GM23338 (cell line): Measurements from ENCODE around the gene CNOT4. TPM values are rescaled to one million over a fixed set of nuclear protein-coding genes. Genes with fewer than 3 reads are reported as not detected.

Source experiments
- ATAC-seq: fragments of 200-7000 bp; cut with Tn5 transposase; 3 replicates; pipeline ENCODE4 v1.9.1; 2020
- DNase-seq: peaks from one replicate; pipeline ENCODE4 v3.0.0-alpha.2; 2015; ENCODE audit warnings: low spot score
- H2AFZ ChIP-seq: fragments of 200-600 bp; sonication (generic); 2 replicates; pipeline ENCODE4 v1.8.0; 2016; ENCODE audit warnings: antibody characterized with exemption, mild to moderate bottlenecking, moderate library complexity
- H3F3A ChIP-seq: fragments of 200-600 bp; sonication (generic); replicated peaks from 2 replicates; pipeline ENCODE4 v1.8.0; 2017; ENCODE audit warnings: antibody characterized with exemption, mixed run types, low read depth
- H3K27ac ChIP-seq: fragments of 200-600 bp; sonication (generic); 2 replicates; pipeline ENCODE4 v1.6.1; 2016; ENCODE audit warnings: low read depth
- H3K27me3 ChIP-seq: fragments of 200-600 bp; sonication (generic); 2 replicates; pipeline ENCODE4 v1.8.0; 2016; ENCODE audit warnings: mild to moderate bottlenecking, mixed run types, moderate library complexity; ENCODE audit not compliant: insufficient read depth
- H3K36me3 ChIP-seq: fragments of 200-600 bp; sonication (generic); 2 replicates; pipeline ENCODE4 v1.8.0; 2016; ENCODE audit warnings: mild to moderate bottlenecking; ENCODE audit not compliant: insufficient read depth
- H3K4me1 ChIP-seq: fragments of 200-600 bp; sonication (generic); 2 replicates; pipeline ENCODE4 v1.8.0; 2016; ENCODE audit warnings: mild to moderate bottlenecking, moderate library complexity; ENCODE audit not compliant: insufficient read depth
- H3K4me2 ChIP-seq: fragments of 200-600 bp; sonication (generic); 2 replicates; pipeline ENCODE4 v1.7.1; 2017; ENCODE audit warnings: mixed run types
- H3K4me3 ChIP-seq: fragments of 200-600 bp; sonication (generic); 2 replicates; pipeline ENCODE4 v1.6.1; 2016; ENCODE audit warnings: mixed run types
- H3K79me2 ChIP-seq: fragments of 200-600 bp; sonication (generic); replicated peaks from 2 replicates; pipeline ENCODE4 v1.8.0; 2017; ENCODE audit warnings: mild to moderate bottlenecking; ENCODE audit not compliant: insufficient read depth
- H3K9me2 ChIP-seq: fragments of 200-600 bp; sonication (generic); 2 replicates; pipeline ENCODE4 v1.8.0; 2017; ENCODE audit not compliant: insufficient read depth
- H4K20me1 ChIP-seq: fragments of 200-600 bp; sonication (generic); replicated peaks from 2 replicates; pipeline ENCODE4 v1.8.0; 2017; ENCODE audit warnings: mild to moderate bottlenecking; ENCODE audit not compliant: insufficient read depth
- H3K27ac Mint-ChIP-seq: 2 replicates; pipeline ENCODE4 v1.8.0; 2020; ENCODE audit warnings: inconsistent platforms, mild to moderate bottlenecking, moderate library complexity, mixed read lengths
- H3K27me3 Mint-ChIP-seq: 3 replicates; pipeline ENCODE4 v1.8.0; 2022; ENCODE audit warnings: low read depth, mild to moderate bottlenecking, moderate library complexity, mixed read lengths, inconsistent platforms; ENCODE audit not compliant: insufficient read depth, poor library complexity
- H3K36me3 Mint-ChIP-seq: 3 replicates; pipeline ENCODE4 v1.8.0; 2021; ENCODE audit warnings: low read depth, mild to moderate bottlenecking, inconsistent platforms, moderate library complexity, mixed read lengths
- H3K4me1 Mint-ChIP-seq: 3 replicates; pipeline ENCODE4 v1.8.0; 2020; ENCODE audit warnings: mild to moderate bottlenecking, inconsistent platforms, mixed read lengths
- H3K4me3 Mint-ChIP-seq: 3 replicates; pipeline ENCODE4 v1.8.0; 2021; ENCODE audit warnings: moderate library complexity, mild to moderate bottlenecking, inconsistent platforms, mixed read lengths
- H3K9me3 Mint-ChIP-seq: 3 replicates; pipeline ENCODE4 v1.8.0; 2020; ENCODE audit warnings: moderate library complexity, mild to moderate bottlenecking, inconsistent platforms, mixed read lengths
- ZNF331 ChIP-seq: fragments of 250-450 bp; sonication (Bioruptor Pico); IDR thresholded peaks from 2 replicates; pipeline ENCODE4 v1.5.0; 2020; ENCODE audit warnings: low read depth, mild to moderate bottlenecking, moderate library complexity
- ZNF462 ChIP-seq: fragments of 250-450 bp; sonication (Bioruptor Pico); IDR thresholded peaks from 2 replicates; pipeline ENCODE4 v1.5.0; 2020; ENCODE audit warnings: mild to moderate bottlenecking, moderate library complexity
- polyA plus RNA-seq: library from polyadenylated mRNA; unstranded; fragments of >200 nt; fragmentation: Nextera tagmentation; extraction: Ambion mirVana; gene quantifications from 2 replicates; pipeline ENCODE4 v1.2.1, GENCODE V29; 2016
- total RNA-seq: library from RNA; depleted of rRNA; stranded (reverse); fragments of >200 nt; shearing (Covaris generic); gene quantifications from 2 replicates; pipeline ENCODE4 v1.2.3, GENCODE V29; 2014
- TF ChIP-seq, protein P1 (sequence below), 2 experiments: fragments of 200-600 bp in 1 of 2; sonication (generic) in 1 of 2; conservative IDR thresholded peaks; 2 replicates each; pipeline versions ENCODE4 v1.5.1 to v1.6.1; 2016 to 2017; ENCODE audit warnings: antibody characterized with exemption in 2 of 2, low read depth in 2 of 2, mild to moderate bottlenecking in 2 of 2, moderate library complexity in 1 of 2

CNOT4 gene
- total and polyA plus RNA-seq, 2 experiments from 2014 or later: 18.9 to 26.2 TPM

DNA sequence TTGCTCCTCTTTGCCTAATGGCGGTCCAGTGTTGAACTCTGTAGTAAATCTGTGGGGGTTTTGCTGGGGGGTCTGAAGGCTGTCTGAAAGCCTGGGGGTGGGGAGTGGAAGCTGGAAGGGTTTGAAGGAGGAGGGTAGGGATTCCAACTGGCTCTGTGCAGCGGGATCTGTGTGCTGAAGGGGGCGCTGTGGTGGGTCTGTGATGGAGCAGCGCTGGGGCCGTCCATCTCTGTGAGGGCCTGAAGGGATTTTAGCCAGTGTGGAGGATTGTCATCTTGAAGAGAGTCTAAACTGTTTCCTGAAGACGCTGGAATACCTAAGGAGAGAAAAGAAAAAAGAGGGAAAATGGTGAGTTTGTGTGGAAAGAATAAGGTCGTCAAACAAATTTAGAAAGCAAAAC is 147.0 kb downstream of the CNOT4 start:
- H3K4me3 Mint-ChIP-seq: no peak overlapping the region
- no peak overlapping the region for H3K4me3 ChIP-seq
- peak; percentile 70 for DNase-seq
- H3K36me3 ChIP-seq: no peaks in the 10 kb centered on the region
- H3K4me2 ChIP-seq: no peak overlapping the region
- no peak overlapping the region for H2AFZ ChIP-seq
- H3K9me3 Mint-ChIP-seq: no peaks in the 10 kb centered on the region
- peaks cover 3% of the 10 kb centered on the region for H3K27me3 Mint-ChIP-seq
- no peaks in the 10 kb centered on the region for H4K20me1 ChIP-seq
- H3K79me2 ChIP-seq: no peaks in the 10 kb centered on the region
- no peaks in the 10 kb centered on the region for H3K9me2 ChIP-seq
- no peaks in the 10 kb centered on the region for H3K27me3 ChIP-seq
- TF ChIP-seq, protein P1, sequence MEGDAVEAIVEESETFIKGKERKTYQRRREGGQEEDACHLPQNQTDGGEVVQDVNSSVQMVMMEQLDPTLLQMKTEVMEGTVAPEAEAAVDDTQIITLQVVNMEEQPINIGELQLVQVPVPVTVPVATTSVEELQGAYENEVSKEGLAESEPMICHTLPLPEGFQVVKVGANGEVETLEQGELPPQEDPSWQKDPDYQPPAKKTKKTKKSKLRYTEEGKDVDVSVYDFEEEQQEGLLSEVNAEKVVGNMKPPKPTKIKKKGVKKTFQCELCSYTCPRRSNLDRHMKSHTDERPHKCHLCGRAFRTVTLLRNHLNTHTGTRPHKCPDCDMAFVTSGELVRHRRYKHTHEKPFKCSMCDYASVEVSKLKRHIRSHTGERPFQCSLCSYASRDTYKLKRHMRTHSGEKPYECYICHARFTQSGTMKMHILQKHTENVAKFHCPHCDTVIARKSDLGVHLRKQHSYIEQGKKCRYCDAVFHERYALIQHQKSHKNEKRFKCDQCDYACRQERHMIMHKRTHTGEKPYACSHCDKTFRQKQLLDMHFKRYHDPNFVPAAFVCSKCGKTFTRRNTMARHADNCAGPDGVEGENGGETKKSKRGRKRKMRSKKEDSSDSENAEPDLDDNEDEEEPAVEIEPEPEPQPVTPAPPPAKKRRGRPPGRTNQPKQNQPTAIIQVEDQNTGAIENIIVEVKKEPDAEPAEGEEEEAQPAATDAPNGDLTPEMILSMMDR (conservative IDR thresholded peaks at IDR 0.05; ENCODE audit: low read depth in 2 of 2): peak; percentile 63 to 77
- no peak for TF ChIP-seq ZNF331 (CRISPR knock-in tag)
- peaks cover 10% of the 10 kb centered on the region for H3K4me1 ChIP-seq
- no peaks in the 10 kb centered on the region for H3F3A ChIP-seq
- ATAC-seq: peak; percentile 93
- no peak overlapping the region for H3K27ac Mint-ChIP-seq
- peaks cover 11% of the 10 kb centered on the region for H3K36me3 Mint-ChIP-seq
- no peak overlapping the region for H3K27ac ChIP-seq
- peaks cover 13% of the 10 kb centered on the region; the same call in 2 of the 3 replicates for H3K4me1 Mint-ChIP-seq

DNA sequence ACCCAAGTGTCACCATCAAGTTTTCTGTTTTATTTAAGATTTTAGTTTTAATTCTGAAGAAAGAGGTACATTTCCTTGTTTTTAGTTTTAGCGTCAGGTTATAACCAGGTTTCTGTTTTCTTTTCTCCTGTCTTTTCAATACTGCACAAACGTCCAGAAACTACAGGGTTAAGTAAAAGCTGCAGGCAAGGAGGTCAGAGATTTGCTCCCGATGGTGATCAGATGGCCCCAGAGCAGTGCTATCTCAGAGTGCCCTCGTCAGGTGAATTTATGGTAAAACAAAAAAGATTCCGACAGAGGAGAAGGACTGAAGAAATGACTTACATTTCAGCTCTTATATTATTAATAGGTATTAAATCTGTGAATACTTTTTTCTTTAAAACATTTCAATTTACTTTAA is 148.1 kb downstream of the CNOT4 start:
- H3K4me2 ChIP-seq: no peak overlapping the region
- H3K9me2 ChIP-seq: no peaks in the 10 kb centered on the region
- H3K27me3 ChIP-seq: no peaks in the 10 kb centered on the region
- H3F3A ChIP-seq: no peaks in the 10 kb centered on the region
- H3K79me2 ChIP-seq: no peaks in the 10 kb centered on the region
- no peaks in the 10 kb centered on the region for H4K20me1 ChIP-seq
- DNase-seq (peak; percentile 53), ATAC-seq (peak; percentile 70)
- H2AFZ ChIP-seq: no peak overlapping the region
- H3K4me3 ChIP-seq: no peak overlapping the region
- H3K4me1 ChIP-seq: peaks cover 10% of the 10 kb centered on the region
- TF ChIP-seq ZNF462 (CRISPR knock-in tag): no peak
- TF ChIP-seq, protein P1 (conservative IDR thresholded peaks at IDR 0.05; ENCODE audit: low read depth in 2 of 2): peak; percentile 12 to 59; a peak in 3 of 4 replicates
- peaks cover 13% of the 10 kb centered on the region; the same call in 2 of the 3 replicates for H3K4me1 Mint-ChIP-seq
- H3K36me3 Mint-ChIP-seq: peaks cover 11% of the 10 kb centered on the region
- no peaks in the 10 kb centered on the region for H3K36me3 ChIP-seq
- H3K4me3 Mint-ChIP-seq: no peak overlapping the region
- no peak overlapping the region for H3K27ac ChIP-seq
- no peak overlapping the region for H3K27ac Mint-ChIP-seq
- H3K9me3 Mint-ChIP-seq: no peaks in the 10 kb centered on the region
- peaks cover 3% of the 10 kb centered on the region for H3K27me3 Mint-ChIP-seq
